PC-3 (cell line): Measurements from ENCODE around the gene TBX5.

Experiments used
- CTCF ChIP-seq: fragments of 300-600 bp; sonication (generic); conservative IDR thresholded peaks from 2 replicates; pipeline ENCODE4 v1.5.1; 2017; ENCODE audit warnings: antibody characterized with exemption, low read depth, mild to moderate bottlenecking, low read length
- EZH2 ChIP-seq: fragments of 300-600 bp; sonication (generic); IDR thresholded peaks from one replicate; pipeline ENCODE4 v1.6.1; 2017; ENCODE audit warnings: antibody characterized with exemption, mild to moderate bottlenecking, low read length; ENCODE audit not compliant: unreplicated experiment

GRCh38 chr12:114411071-114411837, 5.3 kb upstream of the TBX5 start:
- TF ChIP-seq CTCF (no peak), EZH2 (no peak)
